Caco-2 (cell line): Measurements from ENCODE around the gene FADS6. TPM values are rescaled to one million over a fixed set of nuclear protein-coding genes. Genes with fewer than 3 reads are reported as not detected.
A peak's percentile ranks its signal among the peaks of the same experiment; 100 is the strongest.

ENCODE experiments used
- BruUV-seq: library from RNA; stranded (reverse); fragments of 400-500 nt; replicated peaks from 2 replicates; lab custom pipeline; 2021; lab: Mats Ljungman, UMichigan
- CTCF ChIA-PET: fragments of 300-600 bp; sonication (Branson Sonifier 250); formaldehyde crosslinking; loops from one replicate; lab custom pipeline; 2022; ENCODE audit warnings: antibody characterized with exemption; lab: Charles Lee
- POLR2A ChIA-PET: fragments of 300-600 bp; sonication (Branson Sonifier 250); formaldehyde crosslinking; loops from one replicate; lab custom pipeline; 2022; ENCODE audit warnings: antibody characterized with exemption; lab: Charles Lee
- DNase-seq, 2 experiments: peaks; one replicate each; pipeline versions ENCODE4 v3.0.0 to v3.0.0-alpha.2; 2020 to 2022
- H3K27me3 ChIP-seq: replicated peaks from 2 replicates; pipeline ENCODE4 v1.6.0; 2011; ENCODE audit warnings: low read length; ENCODE audit not compliant: control insufficient read depth, insufficient read depth
- H3K36me3 ChIP-seq: 2 replicates; pipeline ENCODE4 v1.5.1; 2011; ENCODE audit warnings: low read length; ENCODE audit not compliant: control insufficient read depth, insufficient read depth
- H3K4me1 ChIP-seq: fragments of 250-450 bp; sonication (Bioruptor Pico); 2 replicates; pipeline ENCODE4 v1.5.1; 2020; ENCODE audit warnings: mild to moderate bottlenecking
- H3K4me3 ChIP-seq: 2 replicates; pipeline ENCODE4 v1.5.1; 2011; ENCODE audit warnings: low read depth, mild to moderate bottlenecking, control low read depth, low read length
- H3K9me3 ChIP-seq: fragments of 250-450 bp; sonication (Bioruptor Pico); 2 replicates; pipeline ENCODE4 v1.5.1; 2020; ENCODE audit warnings: mild to moderate bottlenecking, moderate library complexity
- H3K27ac Mint-ChIP-seq: one replicate; pipeline ENCODE4 v1.8.0; 2022; ENCODE audit warnings: mixed read lengths; ENCODE audit not compliant: unreplicated experiment
- H3K27me3 Mint-ChIP-seq: one replicate; pipeline ENCODE4 v1.8.0; 2022; ENCODE audit warnings: mixed read lengths; ENCODE audit not compliant: insufficient read depth, unreplicated experiment
- H3K36me3 Mint-ChIP-seq: one replicate; pipeline ENCODE4 v1.8.0; 2022; ENCODE audit warnings: mild to moderate bottlenecking, mixed read lengths; ENCODE audit not compliant: insufficient read depth, unreplicated experiment
- H3K4me1 Mint-ChIP-seq: one replicate; pipeline ENCODE4 v1.8.0; 2022; ENCODE audit warnings: low read depth, mixed read lengths; ENCODE audit not compliant: unreplicated experiment
- H3K4me3 Mint-ChIP-seq: one replicate; pipeline ENCODE4 v1.8.0; 2022; ENCODE audit warnings: mild to moderate bottlenecking, moderate library complexity, mixed read lengths; ENCODE audit not compliant: unreplicated experiment
- H3K9me3 Mint-ChIP-seq: one replicate; pipeline ENCODE4 v1.8.0; 2022; ENCODE audit warnings: mixed read lengths; ENCODE audit not compliant: unreplicated experiment
- CTCF ChIP-seq, 2 experiments: fragments of 200-600 bp in 1 of 2; IDR thresholded peaks; 1 replicate in 1 of 2; 2 replicates in 1 of 2; pipeline versions ENCODE4 v1.5.1 to v1.8.0; 2011 to 2022; ENCODE audit warnings: antibody characterized with exemption in 1 of 2, control low read depth in 1 of 2, inconsistent platforms in 1 of 2, low read depth in 1 of 2, low read length in 1 of 2, mild to moderate bottlenecking in 1 of 2, moderate library complexity in 1 of 2; ENCODE audit not compliant: insufficient read depth in 1 of 2, severe bottlenecking in 1 of 2, unreplicated experiment in 1 of 2
- intact Hi-C: fragments of 100-400 bp; cut with micrococcal nuclease; formaldehyde crosslinking; loops from one replicate; pipeline ENCODE4 v1.10.0; 2022; ENCODE audit not compliant: unreplicated experiment
- total RNA-seq: library from RNA; stranded (reverse); gene quantifications from 2 replicates; pipeline ENCODE4 v1.2.3, GENCODE V29; 2022

The FADS6 gene
- total RNA-seq, 1 experiment from 2014 or later, result 2.6 TPM

DNA sequence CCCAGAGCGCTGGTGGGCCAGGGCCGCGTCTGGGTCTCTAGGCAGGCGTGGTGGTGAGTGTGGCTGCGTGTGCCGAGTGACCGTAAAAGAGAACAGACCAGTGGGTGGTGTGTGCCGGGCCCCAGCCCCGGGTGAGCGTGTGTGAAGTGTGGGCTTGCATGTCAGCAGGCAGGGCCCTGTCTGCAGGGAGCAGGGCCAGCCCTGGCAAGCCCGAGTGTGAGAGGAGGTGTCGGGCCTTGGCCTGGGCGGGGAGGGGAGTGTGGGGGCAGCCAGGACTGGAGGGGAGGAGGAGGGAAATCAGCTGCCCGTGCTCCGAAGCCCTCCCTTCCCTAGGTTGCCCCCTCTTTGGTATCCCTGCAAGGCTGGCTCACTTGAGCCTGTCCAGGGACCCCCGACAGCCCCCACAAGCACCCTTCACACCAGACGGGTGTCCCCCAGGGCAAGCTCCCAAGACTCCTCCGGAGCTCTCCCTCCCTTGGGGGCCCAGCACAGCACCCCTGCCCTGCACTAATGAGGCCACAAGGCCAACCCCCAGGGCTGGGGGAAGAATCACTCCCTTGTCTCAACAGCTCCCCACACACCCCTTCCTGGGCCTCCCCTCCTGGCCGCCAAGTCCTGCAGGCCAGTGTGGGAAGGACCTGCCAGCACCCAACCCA is 27.7 kb upstream of the FADS6 start:
- POLR2A ChIA-PET, result interaction anchor here (0.9 kb wide), 1 partner anchor 91 kb away, joined by 3 read pairs; the partner anchor contains the start of gene MRPL58
- Mint-ChIP-seq H3K27me3 (peaks cover 16% of the 10 kb centered on the region), H3K27ac (no peak overlapping the region), H3K9me3 (no peaks in the 10 kb centered on the region), H3K36me3 (no peaks in the 10 kb centered on the region), H3K4me3 (no peak overlapping the region), H3K4me1 (no peaks in the 10 kb centered on the region)
- CTCF ChIA-PET, result interaction anchor here (0.7 to 2.3 kb wide), 5 partner anchors 36 to 92 kb away, joined by 3 to 10 read pairs (median 3); partner anchors contain the start of gene MRPL58
- Histone ChIP-seq H3K9me3 (no peaks in the 10 kb centered on the region), H3K36me3 (no peaks in the 10 kb centered on the region), H3K4me3 (no peak overlapping the region), H3K27me3 (peaks cover 1% of the 10 kb centered on the region; the same call in 1 of the 2 replicates), H3K4me1 (peaks cover 6% of the 10 kb centered on the region; the same call in 1 of the 2 replicates)
- DNase-seq, result no peak
- no TSS peak for BruUV-seq
- TF ChIP-seq CTCF (IDR thresholded peaks at IDR 0.05; ENCODE audit: insufficient read depth in 1 of 2, low read depth in 1 of 2, low read length in 1 of 2, severe bottlenecking in 1 of 2, unreplicated experiment in 1 of 2), result no peak
- intact Hi-C loops, result no loop called here

GRCh38 chr17:74920642-74921025 is 27.2 kb upstream of the FADS6 start:
- DNase-seq, result peak in 1 of 2 experiments; percentile 47

GRCh38 chr17:74920306-74920620 is 26.8 kb upstream of the FADS6 start:
- H3K4me3 Mint-ChIP-seq, result no peak overlapping the region
- H3K4me1 ChIP-seq, result peaks cover 6% of the 10 kb centered on the region; the same call in 1 of the 2 replicates
- H3K27me3 Mint-ChIP-seq, result peaks cover 12% of the 10 kb centered on the region
- BruUV-seq, result no TSS peak
- ChIA-PET POLR2A (no interaction called here), CTCF (interaction anchor here (1.3 to 2.3 kb wide), 2 partner anchors 37 to 40 kb away, joined by 3 to 10 read pairs; no protein-coding TSS in a partner anchor)
- no peaks in the 10 kb centered on the region for H3K36me3 Mint-ChIP-seq
- H3K9me3 ChIP-seq, result no peaks in the 10 kb centered on the region
- no peaks in the 10 kb centered on the region for H3K9me3 Mint-ChIP-seq
- peaks cover 1% of the 10 kb centered on the region; the same call in 1 of the 2 replicates for H3K27me3 ChIP-seq
- no peak for TF ChIP-seq CTCF (IDR thresholded peaks at IDR 0.05; ENCODE audit: insufficient read depth in 1 of 2, low read depth in 1 of 2, low read length in 1 of 2, severe bottlenecking in 1 of 2, unreplicated experiment in 1 of 2)
- H3K4me1 Mint-ChIP-seq, result no peaks in the 10 kb centered on the region
- no peaks in the 10 kb centered on the region for H3K36me3 ChIP-seq
- DNase-seq, result no peak
- no peak overlapping the region for H3K27ac Mint-ChIP-seq
- H3K4me3 ChIP-seq, result no peak overlapping the region
- intact Hi-C loops, result no loop called here

More at GRCh38 chr17:74920642-74921025, 27.2 kb upstream of the FADS6 start:
- Histone ChIP-seq H3K36me3 (no peaks in the 10 kb centered on the region), H3K4me3 (no peak overlapping the region), H3K27me3 (peaks cover 1% of the 10 kb centered on the region; the same call in 1 of the 2 replicates), H3K9me3 (no peaks in the 10 kb centered on the region), H3K4me1 (peaks cover 6% of the 10 kb centered on the region; the same call in 1 of the 2 replicates)
- intact Hi-C loops, result no loop called here
- POLR2A ChIA-PET, result interaction anchor here (0.9 kb wide), 1 partner anchor 92 kb away, joined by 3 read pairs; the partner anchor contains the start of gene MRPL58
- CTCF ChIA-PET, result interaction anchor here (0.8 to 2.3 kb wide), 3 partner anchors 37 to 40 kb away, joined by 3 to 10 read pairs (median 3); no protein-coding TSS in a partner anchor
- no TSS peak for BruUV-seq
- H3K27ac Mint-ChIP-seq, result no peak overlapping the region
- H3K36me3 Mint-ChIP-seq, result no peaks in the 10 kb centered on the region
- TF ChIP-seq CTCF (IDR thresholded peaks at IDR 0.05; ENCODE audit: insufficient read depth in 1 of 2, low read depth in 1 of 2, low read length in 1 of 2, severe bottlenecking in 1 of 2, unreplicated experiment in 1 of 2), result no peak
- H3K9me3 Mint-ChIP-seq, result no peaks in the 10 kb centered on the region
- H3K4me1 Mint-ChIP-seq, result no peaks in the 10 kb centered on the region
- H3K4me3 Mint-ChIP-seq, result no peak overlapping the region
- H3K27me3 Mint-ChIP-seq, result peaks cover 14% of the 10 kb centered on the region
